HG03095 (cell line): ENCODE results near the gene TMTC3.
"Not testable (repeated sequence)": the region's sequence is repeated elsewhere in the genome, so short reads cannot be mapped to it uniquely, and the experiment has no call there.

Experiments
- ATAC-seq: cut with Tn5 transposase; IDR thresholded peaks from one replicate; pipeline ENCODE4 v1.9.1; 2021; ENCODE audit warnings: moderate library complexity; ENCODE audit not compliant: unreplicated experiment

The TMTC3 gene

GRCh38 chr12:88141774-88142609 is at the start of gene TMTC3, which contains the start of gene CEP290:
TMTC3 (plus strand) TSS chr12:88142307; CDS start chr12:88148316, 6,009 bp downstream.
CEP290 (minus strand) TSS chr12:88142088; CDS start chr12:88141307, 781 bp downstream.
- ATAC-seq, result peak; percentile 97

GRCh38 chr12:88092771-88093170 is 49.3 kb upstream of the TMTC3 start:
- ATAC-seq, result no peak

GRCh38 chr12:88093573-88093972 is 48.5 kb upstream of the TMTC3 start:
- no peak for ATAC-seq

GRCh38 chr12:88108021-88108420 is 34.1 kb upstream of the TMTC3 start:
- ATAC-seq, result no peak

- ATAC-seq, result no peak
These were observed 30.9 kb upstream of the TMTC3 start for GRCh38 chr12:88111074-88111652.

- ATAC-seq, result no peak
These were observed 28.2 kb upstream of the TMTC3 start for GRCh38 chr12:88113871-88114270.

- ATAC-seq, result no peak
These were observed 19.4 kb upstream of the TMTC3 start for GRCh38 chr12:88122666-88123065.

- no peak for ATAC-seq
These were observed 15.0 kb upstream of the TMTC3 start for GRCh38 chr12:88127099-88127498.

GRCh38 chr12:88127855-88128254 is 14.3 kb upstream of the TMTC3 start:
- no peak for ATAC-seq

- ATAC-seq, result no peak
These were observed 9.7 kb upstream of the TMTC3 start for GRCh38 chr12:88132392-88132791.

GRCh38 chr12:88133181-88133580 is 8.9 kb upstream of the TMTC3 start:
- not testable (repeated sequence) for ATAC-seq

- ATAC-seq, result not testable (repeated sequence)
These were observed 2.4 kb upstream of the TMTC3 start for GRCh38 chr12:88139711-88140110.

- ATAC-seq, result no peak
These were observed 708 bp upstream of the TMTC3 start for GRCh38 chr12:88141425-88141773.

GRCh38 chr12:88142610-88142991 is 494 bp downstream of the TMTC3 start:
- ATAC-seq, result peak; percentile 3

GRCh38 chr12:88144037-88144436 is 1.9 kb downstream of the TMTC3 start:
- no peak for ATAC-seq

- no peak for ATAC-seq
These were observed 2.7 kb downstream of the TMTC3 start for GRCh38 chr12:88144546-88145468.

GRCh38 chr12:88145567-88146505 is 3.7 kb downstream of the TMTC3 start:
- ATAC-seq, result no peak

- ATAC-seq, result no peak
These were observed 8.0 kb downstream of the TMTC3 start for GRCh38 chr12:88150063-88150462.

GRCh38 chr12:88153959-88154358 is 11.9 kb downstream of the TMTC3 start:
- no peak for ATAC-seq

GRCh38 chr12:88156075-88156654 is 14.1 kb downstream of the TMTC3 start:
- no peak for ATAC-seq
